Omental fat pad (tissue), 4 donors: Measurements from ENCODE around the gene PGF. TPM values are rescaled to one million over a fixed set of nuclear protein-coding genes. Genes with fewer than 3 reads are reported as not detected.

Source experiments
- ATAC-seq: fragments of 150-250 bp; one replicate; pipeline ENCODE4 v1.9.1; 2016; ENCODE audit warnings: mild to moderate bottlenecking, moderate library complexity; ENCODE audit not compliant: low FRiP score
- DNase-seq: peaks from one replicate; pipeline ENCODE4 v3.0.0-alpha.2; 2019; ENCODE audit warnings: low spot score
- total RNA-seq, 4 donors: library from RNA; depleted of rRNA; stranded (reverse); fragments of >200 nt; gene quantifications; one replicate each; pipeline ENCODE4 v1.1.0, GENCODE V29; 2016
- TF ChIP-seq, protein P1 (sequence below), 3 donors: fragments of 450-650 bp; IDR thresholded peaks; one replicate each; pipeline ENCODE4 v1.5.1; 2016 to 2017; ENCODE audit warnings: antibody characterized with exemption in 3 of 3, mild to moderate bottlenecking in 3 of 3, moderate library complexity in 2 of 3

PGF gene
- total RNA-seq, 4 donors from 2014 or later, result 3.2 to 28.4 (median 7.1) TPM

DNA sequence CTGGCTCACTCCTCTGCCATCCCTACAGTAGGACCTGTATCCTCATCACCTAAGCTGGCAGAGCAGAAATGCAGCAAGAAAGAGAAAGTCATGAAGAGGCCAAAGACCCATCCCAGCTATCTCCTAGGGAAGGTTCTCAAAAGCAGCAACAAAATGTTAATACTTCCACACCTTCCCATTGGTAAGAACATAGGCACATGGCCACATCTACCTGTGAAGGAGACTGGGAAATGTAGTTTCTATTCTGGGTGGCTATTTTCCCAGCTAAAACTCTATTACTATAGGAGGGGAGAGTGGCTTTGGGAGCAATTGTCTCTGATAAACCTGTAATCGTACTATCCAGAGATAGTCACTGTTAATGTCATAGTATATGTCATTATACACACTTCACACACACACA lies 33.6 kb upstream of the PGF start:
- TF ChIP-seq, protein P1, sequence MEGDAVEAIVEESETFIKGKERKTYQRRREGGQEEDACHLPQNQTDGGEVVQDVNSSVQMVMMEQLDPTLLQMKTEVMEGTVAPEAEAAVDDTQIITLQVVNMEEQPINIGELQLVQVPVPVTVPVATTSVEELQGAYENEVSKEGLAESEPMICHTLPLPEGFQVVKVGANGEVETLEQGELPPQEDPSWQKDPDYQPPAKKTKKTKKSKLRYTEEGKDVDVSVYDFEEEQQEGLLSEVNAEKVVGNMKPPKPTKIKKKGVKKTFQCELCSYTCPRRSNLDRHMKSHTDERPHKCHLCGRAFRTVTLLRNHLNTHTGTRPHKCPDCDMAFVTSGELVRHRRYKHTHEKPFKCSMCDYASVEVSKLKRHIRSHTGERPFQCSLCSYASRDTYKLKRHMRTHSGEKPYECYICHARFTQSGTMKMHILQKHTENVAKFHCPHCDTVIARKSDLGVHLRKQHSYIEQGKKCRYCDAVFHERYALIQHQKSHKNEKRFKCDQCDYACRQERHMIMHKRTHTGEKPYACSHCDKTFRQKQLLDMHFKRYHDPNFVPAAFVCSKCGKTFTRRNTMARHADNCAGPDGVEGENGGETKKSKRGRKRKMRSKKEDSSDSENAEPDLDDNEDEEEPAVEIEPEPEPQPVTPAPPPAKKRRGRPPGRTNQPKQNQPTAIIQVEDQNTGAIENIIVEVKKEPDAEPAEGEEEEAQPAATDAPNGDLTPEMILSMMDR (IDR thresholded peaks at IDR 0.05), result no peak
- ATAC-seq (no peak), DNase-seq (no peak)

DNA sequence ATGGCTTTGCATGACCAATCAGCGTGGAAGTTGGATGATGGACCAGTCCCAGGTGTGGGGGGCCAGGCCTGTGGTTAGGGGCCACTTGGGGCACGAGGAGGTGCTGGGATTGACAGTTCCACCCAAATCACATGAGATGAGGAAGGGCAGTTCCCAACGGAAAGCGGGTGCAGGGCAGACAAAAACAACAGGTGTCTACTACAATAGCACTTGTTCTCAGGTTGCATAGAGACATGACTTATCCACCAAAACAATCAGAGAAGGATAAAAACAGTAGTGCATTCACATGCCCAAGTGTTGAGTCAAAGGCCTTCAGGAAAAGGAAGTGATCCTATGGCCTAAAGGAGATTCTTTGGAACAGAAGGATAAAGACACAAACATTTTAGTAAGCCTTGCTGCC lies 32.7 kb upstream of the PGF start:
- ATAC-seq (no peak), DNase-seq (no peak)
- TF ChIP-seq, protein P1 (IDR thresholded peaks at IDR 0.05), result no peak

DNA sequence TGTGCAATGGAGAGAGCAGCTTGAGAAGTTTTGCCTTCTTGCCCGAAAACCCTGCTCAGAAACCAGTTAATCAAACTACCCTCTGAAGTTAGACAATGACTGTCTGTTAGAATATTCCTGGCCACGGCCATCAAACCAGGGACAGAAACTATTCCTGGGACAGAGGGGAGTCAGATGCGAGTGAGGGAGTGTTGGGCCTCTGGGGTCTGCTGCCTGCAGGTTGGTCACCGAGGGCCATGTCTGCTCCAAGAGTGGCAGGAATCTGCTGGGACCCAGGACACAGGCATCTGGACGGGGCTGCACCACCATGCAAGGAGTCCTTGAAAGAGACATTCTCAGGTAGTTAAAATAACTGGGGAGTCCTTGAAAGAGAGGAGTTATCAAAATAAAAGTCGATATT lies 30.4 kb upstream of the PGF start:
- DNase-seq (no peak), ATAC-seq (no peak)
- TF ChIP-seq, protein P1 (IDR thresholded peaks at IDR 0.05), result no peak

DNA sequence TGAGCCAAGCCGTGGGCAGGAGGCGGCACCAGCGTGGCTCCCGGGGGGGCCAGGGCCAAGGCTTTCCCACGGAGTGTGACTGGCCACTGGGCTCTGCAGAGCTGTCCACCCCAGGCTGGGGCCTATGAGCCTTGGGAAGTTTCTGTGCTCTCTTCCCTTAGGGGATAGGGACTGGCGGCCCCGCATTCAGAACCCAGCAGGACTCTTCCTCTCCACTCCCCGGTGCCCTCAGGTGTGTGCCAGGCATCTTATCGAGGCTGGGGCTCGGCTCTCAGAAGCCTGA lies 29.6 kb upstream of the PGF start:
- DNase-seq, result no peak
- no peak for ATAC-seq
- TF ChIP-seq, protein P1 (IDR thresholded peaks at IDR 0.05), result no peak

DNA sequence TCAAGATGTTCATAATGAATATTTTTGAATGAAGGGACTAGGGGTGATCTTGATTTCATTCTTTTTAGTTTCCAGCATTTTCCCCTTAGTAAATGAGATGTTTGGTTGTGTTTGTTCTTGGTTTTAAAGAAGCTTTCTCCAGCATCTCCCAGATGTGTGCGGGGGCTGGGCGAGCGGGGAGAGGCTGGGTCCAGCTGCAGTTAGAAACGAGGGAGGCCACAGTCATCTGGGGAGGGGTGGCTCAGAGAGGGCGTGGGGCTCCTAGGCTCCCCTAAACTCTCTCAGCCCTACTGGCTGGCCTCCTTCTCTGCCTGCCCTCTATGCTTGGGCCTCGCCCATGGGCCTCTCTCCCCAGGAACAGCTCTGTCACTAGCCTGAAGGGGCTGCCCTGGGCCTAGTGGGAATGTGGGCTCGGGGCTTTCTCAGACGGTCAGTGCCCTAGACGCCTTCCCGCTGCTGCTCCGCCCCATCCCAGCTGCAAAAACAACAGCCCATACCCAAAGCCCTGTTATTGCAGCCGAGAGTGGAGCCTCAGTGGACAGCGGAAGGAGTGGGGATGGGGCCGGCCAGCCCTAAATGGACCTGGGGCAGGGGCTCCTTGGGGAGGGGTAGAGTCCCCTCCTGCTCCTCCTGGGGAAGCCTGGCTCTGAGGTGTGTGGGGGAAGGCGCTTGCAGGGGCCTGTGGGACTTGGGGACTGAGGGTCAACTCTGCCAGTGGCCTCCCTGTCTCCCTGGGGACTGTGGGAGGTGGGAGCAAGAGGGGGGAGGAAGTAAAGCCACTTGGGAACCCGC lies 29.0 kb upstream of the PGF start:
- no peak for DNase-seq
- no peak for ATAC-seq
- TF ChIP-seq, protein P1 (IDR thresholded peaks at IDR 0.05), result no peak

DNA sequence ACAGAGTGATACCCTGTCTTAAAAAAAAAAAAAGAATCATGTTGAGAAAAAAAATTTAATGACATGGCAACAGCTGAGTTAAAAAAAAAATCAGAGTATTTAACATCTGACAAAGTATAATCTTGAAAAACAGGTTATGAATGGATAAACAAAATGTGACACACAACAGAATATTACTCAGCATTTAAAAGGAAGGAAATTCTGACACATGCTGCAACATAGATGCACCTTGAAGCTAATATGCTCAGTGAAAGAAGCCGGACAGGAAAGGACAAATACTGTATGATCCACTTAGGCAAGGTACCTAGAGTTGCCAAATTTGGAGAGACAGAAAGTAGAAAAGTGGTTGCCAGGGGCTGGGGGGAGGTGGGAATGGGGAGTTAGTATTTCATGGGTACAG lies 27.9 kb upstream of the PGF start:
- DNase-seq, result no peak
- no peak for ATAC-seq
- TF ChIP-seq, protein P1 (IDR thresholded peaks at IDR 0.05), result no peak

DNA sequence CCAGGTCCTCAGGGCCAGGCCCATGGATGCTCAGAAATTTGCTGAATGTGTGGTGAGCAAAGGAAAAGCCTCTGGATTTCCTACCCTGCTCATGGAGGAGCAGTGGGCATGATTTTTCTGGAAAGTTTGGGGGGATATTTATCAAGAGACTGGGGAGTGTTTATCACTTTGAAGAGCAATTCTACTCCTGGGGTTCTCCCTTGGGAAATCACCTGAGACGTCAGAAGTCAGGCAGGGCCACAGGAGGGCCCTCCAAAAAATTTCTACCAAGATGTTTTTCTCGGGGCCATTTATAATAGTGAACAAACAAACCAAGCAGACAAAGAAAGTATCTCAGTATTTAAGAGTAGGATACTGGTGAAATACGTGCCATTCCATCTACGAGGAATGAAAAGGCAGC lies 27.3 kb upstream of the PGF start:
- ATAC-seq, result no peak
- DNase-seq, result no peak
- TF ChIP-seq, protein P1 (IDR thresholded peaks at IDR 0.05), result no peak
